ENCODE results near the gene CDKAL1.

- TF ChIP-seq CTCF (IDR thresholded peaks at IDR 0.05), result no peak
- no peak for TF ChIP-seq POLR2AphosphoS5 (IDR thresholded peaks at IDR 0.05)
These were observed 188.2 kb downstream of the CDKAL1 start for GRCh38 chr6:20722455-20722854.
